ENCODE results near the gene KCNMB1. TPM values are rescaled to one million over a fixed set of nuclear protein-coding genes. Genes with fewer than 3 reads are reported as not detected.

The KCNMB1 gene
- total and polyA plus RNA-seq, 2 donors (not counting 3 experiments of a cell fraction or from before 2014, with no cell fraction given) = 0.15 to 0.29 TPM

DNA sequence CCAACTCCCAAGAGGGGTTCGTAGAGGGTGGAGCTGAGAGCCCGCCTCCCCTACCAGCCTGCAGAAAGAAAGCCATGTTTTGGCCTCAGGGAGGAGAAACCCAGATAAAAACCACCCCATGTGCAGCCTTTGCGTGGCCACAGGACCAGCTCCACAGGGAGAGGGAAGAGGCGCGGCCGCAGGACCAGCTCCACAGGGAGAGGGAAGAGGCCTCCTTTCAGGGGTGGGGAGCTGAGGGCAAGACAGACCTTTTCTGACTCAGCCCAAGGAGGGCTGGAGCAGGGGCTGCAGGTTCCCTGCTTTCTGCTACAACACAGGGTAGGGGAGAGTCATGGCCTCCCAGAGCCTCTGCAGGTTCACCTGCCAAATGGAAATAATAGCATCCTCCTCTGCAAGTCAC, 37.6 kb upstream of the KCNMB1 start:
- H3K27ac ChIP-seq (ENCODE audit: insufficient read depth, low read depth, low read length) = no peak overlapping the region
- H3K4me3 ChIP-seq (replicated peaks in 1 of 3; ENCODE audit: insufficient read depth in 1 of 3, low read depth in 1 of 3, low read length in 3 of 3) = no peak overlapping the region
- DNase-seq (ENCODE audit: low read depth, low spot score) (no peak), FAIRE-seq (no peak)
- H3K79me2 ChIP-seq (ENCODE audit: control insufficient read depth, insufficient read depth, low read length) = no peaks in the 10 kb centered on the region
- POLR2A ChIA-PET = no interaction called here
- no peak overlapping the region for H3K4me2 ChIP-seq (ENCODE audit: insufficient read depth, low read length)
- BruUV-seq (replicated peaks) = no TSS peak
- H2AFZ ChIP-seq (ENCODE audit: low read depth, low read length) = no peak overlapping the region
- H3K27me3 ChIP-seq (ENCODE audit: control insufficient read depth in 2 of 2, insufficient read depth in 2 of 2, low read length in 2 of 2) = peaks cover 8 to 12% of the 10 kb centered on the region in 2 experiments
- no peaks in the 10 kb centered on the region for H3K9me3 ChIP-seq (replicated peaks; ENCODE audit: control insufficient read depth, insufficient read depth, low read length)
- intact Hi-C loops (cut with micrococcal nuclease) = loop anchor here (10.0 kb wide), 1 partner anchor 722 kb away; no protein-coding TSS in a partner anchor
- TF ChIP-seq, protein P1, sequence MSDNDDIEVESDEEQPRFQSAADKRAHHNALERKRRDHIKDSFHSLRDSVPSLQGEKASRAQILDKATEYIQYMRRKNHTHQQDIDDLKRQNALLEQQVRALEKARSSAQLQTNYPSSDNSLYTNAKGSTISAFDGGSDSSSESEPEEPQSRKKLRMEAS (IDR thresholded peaks at IDR 0.05; ENCODE audit: insufficient read depth, insufficient read length) = no peak
- TF ChIP-seq FOS (IDR thresholded peaks at IDR 0.05; ENCODE audit: borderline replicate concordance, insufficient read depth, low read length) (no peak), EZH2 (IDR thresholded peaks at IDR 0.05; ENCODE audit: borderline replicate concordance, low read depth, low read length, severe bottlenecking) (no peak), GATA2 (IDR thresholded peaks at IDR 0.05; ENCODE audit: insufficient read depth, insufficient read length, low read depth, low read length) (no peak)
- TF ChIP-seq, protein P2, sequence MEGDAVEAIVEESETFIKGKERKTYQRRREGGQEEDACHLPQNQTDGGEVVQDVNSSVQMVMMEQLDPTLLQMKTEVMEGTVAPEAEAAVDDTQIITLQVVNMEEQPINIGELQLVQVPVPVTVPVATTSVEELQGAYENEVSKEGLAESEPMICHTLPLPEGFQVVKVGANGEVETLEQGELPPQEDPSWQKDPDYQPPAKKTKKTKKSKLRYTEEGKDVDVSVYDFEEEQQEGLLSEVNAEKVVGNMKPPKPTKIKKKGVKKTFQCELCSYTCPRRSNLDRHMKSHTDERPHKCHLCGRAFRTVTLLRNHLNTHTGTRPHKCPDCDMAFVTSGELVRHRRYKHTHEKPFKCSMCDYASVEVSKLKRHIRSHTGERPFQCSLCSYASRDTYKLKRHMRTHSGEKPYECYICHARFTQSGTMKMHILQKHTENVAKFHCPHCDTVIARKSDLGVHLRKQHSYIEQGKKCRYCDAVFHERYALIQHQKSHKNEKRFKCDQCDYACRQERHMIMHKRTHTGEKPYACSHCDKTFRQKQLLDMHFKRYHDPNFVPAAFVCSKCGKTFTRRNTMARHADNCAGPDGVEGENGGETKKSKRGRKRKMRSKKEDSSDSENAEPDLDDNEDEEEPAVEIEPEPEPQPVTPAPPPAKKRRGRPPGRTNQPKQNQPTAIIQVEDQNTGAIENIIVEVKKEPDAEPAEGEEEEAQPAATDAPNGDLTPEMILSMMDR (IDR thresholded peaks at IDR 0.05; ENCODE audit: extremely low read depth in 1 of 2, insufficient read depth in 1 of 2, low read depth in 1 of 2, low read length in 2 of 2) = no peak
- no peaks in the 10 kb centered on the region for H3K9me1 ChIP-seq (replicated peaks; ENCODE audit: control insufficient read depth, extremely low read depth, insufficient read depth, low read length)
- dilution Hi-C loops (cut with MboI; ENCODE audit: extremely low pct_ligation_motif_present, low sequenced_read_pairs) = no loop called here
- H3K9ac ChIP-seq (replicated peaks; ENCODE audit: extremely low read depth, insufficient read depth, low read length) = no peak overlapping the region
- no peaks in the 10 kb centered on the region for H3K36me3 ChIP-seq (ENCODE audit: control insufficient read depth in 2 of 2, extremely low read depth in 1 of 2, insufficient read depth in 2 of 2, low read length in 2 of 2)
- CTCF ChIA-PET = interaction anchor here (1.1 to 3.1 kb wide), 3 partner anchors 8 to 206 kb away, joined by 3 to 13 read pairs (median 7); no protein-coding TSS in a partner anchor
- no peaks in the 10 kb centered on the region for H4K20me1 ChIP-seq (replicated peaks; ENCODE audit: control insufficient read depth, extremely low read depth, insufficient read depth, low read length)
- H3K4me1 ChIP-seq (ENCODE audit: control insufficient read depth, extremely low read depth, insufficient read depth, low read length) = no peaks in the 10 kb centered on the region

All from endothelial cell of umbilical vein (primary cell).